GM23248 (cell line): Measurements from ENCODE around the gene GASK1A. TPM values are rescaled to one million over a fixed set of nuclear protein-coding genes. Genes with fewer than 3 reads are reported as not detected.

Source experiments
- DNase-seq: peaks from one replicate; pipeline ENCODE4 v3.0.0-alpha.2; 2015
- H2AFZ ChIP-seq: fragments of 200-600 bp; sonication (generic); 2 replicates; pipeline ENCODE4 v1.6.1; 2016; ENCODE audit warnings: antibody characterized with exemption
- H3F3A ChIP-seq: fragments of 200-600 bp; sonication (generic); 2 replicates; pipeline ENCODE4 v1.6.1; 2016; ENCODE audit warnings: mild to moderate bottlenecking, antibody characterized with exemption, mixed run types; ENCODE audit not compliant: insufficient read depth
- H3K27ac ChIP-seq: fragments of 200-600 bp; sonication (generic); 2 replicates; pipeline ENCODE4 v1.5.1; 2016; ENCODE audit warnings: mild to moderate bottlenecking
- H3K27me3 ChIP-seq: fragments of 200-600 bp; sonication (generic); replicated peaks from 2 replicates; pipeline ENCODE4 v1.6.1; 2016; ENCODE audit warnings: mild to moderate bottlenecking; ENCODE audit not compliant: insufficient read depth
- H3K36me3 ChIP-seq: fragments of 200-600 bp; sonication (generic); 2 replicates; pipeline ENCODE4 v1.6.1; 2016; ENCODE audit warnings: low read depth, mild to moderate bottlenecking
- H3K4me1 ChIP-seq: fragments of 200-600 bp; sonication (generic); 2 replicates; pipeline ENCODE4 v1.6.1; 2016; ENCODE audit warnings: mild to moderate bottlenecking; ENCODE audit not compliant: insufficient read depth
- H3K4me2 ChIP-seq: fragments of 200-600 bp; sonication (generic); one replicate; pipeline ENCODE4 v1.6.1; 2016; ENCODE audit warnings: mild to moderate bottlenecking; ENCODE audit not compliant: unreplicated experiment
- H3K4me3 ChIP-seq: fragments of 200-600 bp; sonication (generic); 2 replicates; pipeline ENCODE4 v1.5.1; 2016; ENCODE audit warnings: mild to moderate bottlenecking
- H3K79me2 ChIP-seq: fragments of 200-600 bp; sonication (generic); 2 replicates; pipeline ENCODE4 v1.6.1; 2016; ENCODE audit warnings: mild to moderate bottlenecking; ENCODE audit not compliant: insufficient read depth
- H3K9ac ChIP-seq: fragments of 200-600 bp; sonication (generic); 2 replicates; pipeline ENCODE4 v1.6.1; 2016; ENCODE audit warnings: mild to moderate bottlenecking
- H3K9me2 ChIP-seq: fragments of 200-600 bp; sonication (generic); 2 replicates; pipeline ENCODE4 v1.6.1; 2016; ENCODE audit warnings: mixed run types, mild to moderate bottlenecking, moderate library complexity; ENCODE audit not compliant: insufficient read depth
- H3K9me3 ChIP-seq: fragments of 200-600 bp; sonication (generic); one replicate; pipeline ENCODE4 v1.6.1; 2017; ENCODE audit warnings: low read depth
- H4K20me1 ChIP-seq: fragments of 200-600 bp; sonication (generic); 2 replicates; pipeline ENCODE4 v1.6.0; 2016; ENCODE audit not compliant: insufficient read depth
- EZH2 ChIP-seq: fragments of 200-600 bp; sonication (generic); IDR thresholded peaks from 2 replicates; pipeline ENCODE4 v1.6.1; 2018; ENCODE audit warnings: antibody characterized with exemption, mild to moderate bottlenecking; ENCODE audit not compliant: insufficient read depth, poor library complexity, severe bottlenecking
- EZH2phosphoT487 ChIP-seq: fragments of 200-600 bp; sonication (generic); IDR thresholded peaks from 2 replicates; pipeline ENCODE4 v1.6.1; 2018; ENCODE audit warnings: antibody characterized with exemption, moderate library complexity, mild to moderate bottlenecking, low read depth; ENCODE audit not compliant: insufficient read depth
- WGBS, 2 experiments: methylation state at CpG; one replicate each; pipeline ENCODE4 v1.1.6; 2015 to 2017; ENCODE audit warnings: low lambda C conversion rate in 2 of 2, low coverage in 1 of 2; ENCODE audit errors: missing lambda C conversion rate in 2 of 2; 5-methylcytosine and 5-hydroxymethylcytosine counted together
- in situ Hi-C: fragments of 300-500 bp; cut with MboI; formaldehyde crosslinking; loops from 2 replicates; pipeline ENCODE4 v1.15.0; 2020
- polyA plus RNA-seq: library from polyadenylated mRNA; unstranded; fragments of >200 nt; fragmentation: Nextera tagmentation; extraction: Ambion mirVana; gene quantifications from 2 replicates; pipeline ENCODE4 v1.2.1, GENCODE V29; 2016
- total RNA-seq: library from RNA; depleted of rRNA; stranded (reverse); fragments of >200 nt; shearing (Covaris generic); gene quantifications from 2 replicates; pipeline ENCODE4 v1.2.3, GENCODE V29; 2014

Gene GASK1A
- total and polyA plus RNA-seq, 2 experiments from 2014 or later = 0.08 to 1.8 TPM

DNA sequence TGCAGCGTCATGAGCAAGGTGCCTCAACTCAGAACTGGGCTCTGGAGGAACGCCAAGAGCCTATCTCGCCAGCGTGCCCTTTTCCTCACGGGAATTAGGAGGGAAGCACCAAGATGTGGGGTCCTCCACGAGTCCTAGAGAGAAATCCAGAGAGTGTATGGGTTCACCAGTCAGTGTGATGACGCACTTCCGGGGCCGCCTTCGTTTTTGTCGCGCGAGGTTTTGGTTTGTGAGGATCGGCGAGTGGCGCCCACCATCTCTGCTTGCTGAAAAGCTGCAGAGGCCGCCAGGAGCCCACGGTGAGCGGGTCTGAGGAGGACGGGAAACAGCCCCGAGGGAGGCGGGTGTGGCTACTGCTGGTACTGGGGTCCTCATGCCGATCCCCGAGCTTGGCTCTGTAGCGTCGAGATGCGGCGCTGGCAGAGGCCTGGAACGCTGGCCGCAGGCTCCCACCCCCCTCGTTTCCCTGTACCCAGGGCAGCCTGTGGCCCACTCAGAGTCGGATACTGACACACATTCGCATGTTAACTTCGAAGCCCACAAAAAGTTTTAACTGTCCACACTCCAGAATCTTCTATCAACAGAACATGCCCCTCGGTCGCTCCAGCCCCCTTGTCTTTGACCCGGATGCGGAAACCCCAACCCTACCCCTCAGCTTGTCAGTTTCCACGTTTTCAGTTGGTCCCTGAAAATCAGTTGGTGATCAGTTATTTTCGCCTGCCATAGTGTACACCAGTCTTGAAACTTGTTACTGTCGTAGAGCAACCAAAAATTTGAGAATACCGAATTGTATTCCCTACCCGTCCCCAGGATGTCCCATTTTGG is 42.7 kb upstream of the GASK1A start:
- Histone ChIP-seq H3K79me2 (no peaks in the 10 kb centered on the region), H3K27me3 (no peaks in the 10 kb centered on the region), H3K4me2 (peak overlapping the region; percentile 78), H3K4me1 (no peaks in the 10 kb centered on the region), H3K4me3 (peak overlapping the region; percentile 67), H3K9me3 (no peaks in the 10 kb centered on the region), H3F3A (no peaks in the 10 kb centered on the region), H2AFZ (peak overlapping the region; percentile 91), H3K36me3 (no peaks in the 10 kb centered on the region), H3K27ac (no peak overlapping the region), H3K9ac (peak overlapping the region; percentile 69), H3K9me2 (peaks cover 7% of the 10 kb centered on the region; the same call in 1 of the 2 replicates), H4K20me1 (no peaks in the 10 kb centered on the region)
- 20 to 23% methylated on average over 42 to 43 of the region's 43 CpGs for WGBS, 2 experiments
- in situ Hi-C loops = no loop called here
- DNase-seq = peak; percentile 73
- TF ChIP-seq EZH2phosphoT487 = no peak
- no peak for TF ChIP-seq EZH2

DNA sequence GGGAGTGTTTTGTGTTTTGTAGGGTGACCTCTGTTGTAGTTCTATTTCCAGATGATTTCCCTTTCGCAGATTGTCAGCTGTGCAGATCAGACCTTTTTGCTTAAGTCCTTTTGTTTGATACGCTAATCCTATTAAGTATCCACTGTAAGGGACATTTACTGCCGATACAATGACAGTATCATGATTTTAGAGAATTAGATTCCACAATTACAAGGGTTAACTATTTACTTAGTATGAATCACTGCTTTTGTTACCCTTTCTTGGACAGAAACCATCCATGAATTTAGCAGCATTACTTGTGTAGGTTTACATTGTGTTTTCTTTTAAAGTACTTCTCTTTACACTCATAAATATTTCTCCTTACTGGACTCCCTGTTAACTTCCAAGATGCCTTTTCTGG is 41.8 kb upstream of the GASK1A start:
- Histone ChIP-seq H3F3A (no peaks in the 10 kb centered on the region), H3K9me3 (no peaks in the 10 kb centered on the region), H3K9ac (no peak overlapping the region), H3K27me3 (no peaks in the 10 kb centered on the region), H2AFZ (no peak overlapping the region), H3K9me2 (peaks cover 7% of the 10 kb centered on the region; the same call in 1 of the 2 replicates), H3K79me2 (no peaks in the 10 kb centered on the region), H3K4me1 (no peaks in the 10 kb centered on the region), H3K36me3 (no peaks in the 10 kb centered on the region), H3K4me2 (no peak overlapping the region), H3K4me3 (no peak overlapping the region), H4K20me1 (no peaks in the 10 kb centered on the region), H3K27ac (no peak overlapping the region)
- in situ Hi-C loops = no loop called here
- 75 to 82% methylated on average over 3 of the region's 3 CpGs for WGBS, 2 experiments
- TF ChIP-seq EZH2 (no peak), EZH2phosphoT487 (no peak)
- no peak for DNase-seq

DNA sequence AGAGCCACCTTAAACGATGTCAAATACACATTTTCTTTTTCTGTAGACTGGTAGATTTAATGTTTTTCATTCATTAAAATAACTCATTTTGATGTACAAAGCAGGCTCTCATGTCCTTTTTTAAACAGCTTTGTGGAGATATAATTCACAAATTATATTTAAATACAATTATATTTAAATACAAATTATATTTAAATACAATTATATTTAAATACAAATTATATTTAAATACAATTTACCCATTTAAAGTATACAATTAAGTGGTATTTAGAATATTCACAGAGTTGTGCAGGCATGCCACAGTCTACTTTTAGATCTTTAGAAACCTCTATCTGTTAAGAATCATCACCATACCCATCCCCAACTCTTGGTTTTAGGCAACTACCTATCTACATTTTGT is 36.4 kb upstream of the GASK1A start:
- Histone ChIP-seq H3F3A (no peaks in the 10 kb centered on the region), H3K27ac (no peak overlapping the region), H4K20me1 (no peaks in the 10 kb centered on the region), H3K9me3 (no peaks in the 10 kb centered on the region), H3K4me2 (no peak overlapping the region), H3K9ac (no peak overlapping the region), H2AFZ (no peak overlapping the region), H3K36me3 (no peaks in the 10 kb centered on the region), H3K9me2 (no peaks in the 10 kb centered on the region), H3K79me2 (no peaks in the 10 kb centered on the region), H3K27me3 (no peaks in the 10 kb centered on the region), H3K4me3 (no peak overlapping the region), H3K4me1 (no peaks in the 10 kb centered on the region)
- no peak for DNase-seq
- no peak for TF ChIP-seq EZH2phosphoT487
- no peak for TF ChIP-seq EZH2
- 47 to 60% methylated on average over 1 of the region's 1 CpG for WGBS, 2 experiments
- in situ Hi-C loops = no loop called here

DNA sequence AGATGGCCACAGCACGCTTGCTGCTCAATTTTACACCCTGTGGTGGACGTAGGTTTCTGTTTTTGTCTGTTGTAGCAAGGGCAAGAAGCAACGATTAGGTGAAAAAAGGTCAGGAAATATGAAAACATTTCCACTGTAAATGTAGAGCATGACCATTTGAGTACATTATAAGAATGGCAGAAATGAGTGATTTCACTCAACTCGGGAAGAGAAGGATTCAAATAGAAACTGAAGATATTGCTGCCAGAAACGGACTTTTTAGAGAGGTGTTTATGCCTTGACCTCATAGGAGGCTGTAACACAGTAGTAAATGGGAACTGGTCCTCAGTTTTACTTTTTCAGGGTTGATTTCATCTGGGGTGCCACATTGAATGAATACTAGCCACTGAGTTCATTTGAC is 33.1 kb upstream of the GASK1A start:
- Histone ChIP-seq H3K27me3 (no peaks in the 10 kb centered on the region), H3K27ac (no peak overlapping the region), H3F3A (no peaks in the 10 kb centered on the region), H3K9ac (no peak overlapping the region), H3K4me3 (no peak overlapping the region), H3K4me1 (no peaks in the 10 kb centered on the region), H3K4me2 (no peak overlapping the region), H3K9me2 (no peaks in the 10 kb centered on the region), H3K79me2 (no peaks in the 10 kb centered on the region), H3K9me3 (no peaks in the 10 kb centered on the region), H4K20me1 (no peaks in the 10 kb centered on the region), H2AFZ (no peak overlapping the region), H3K36me3 (no peaks in the 10 kb centered on the region)
- no peak for TF ChIP-seq EZH2
- TF ChIP-seq EZH2phosphoT487 = no peak
- no peak for DNase-seq
- WGBS, 2 experiments = 66 to 72% methylated on average over 5 of the region's 5 CpGs
- in situ Hi-C loops = no loop called here
